CD4-positive, alpha-beta T cell (primary cell): Measurements from ENCODE around the gene ZEB2. TPM values are rescaled to one million over a fixed set of nuclear protein-coding genes. Genes with fewer than 3 reads are reported as not detected.

Experiments used
- ATAC-seq: fragments of 200-7000 bp; cut with Tn5 transposase; one replicate; pipeline ENCODE4 v1.10.0; 2022; ENCODE audit warnings: mild to moderate bottlenecking; ENCODE audit not compliant: poor library complexity
- CTCF ChIA-PET: fragments of 350-600 bp; sonication (Branson Sonifier 250); formaldehyde crosslinking; loops from one replicate; lab custom pipeline; 2021; ENCODE audit warnings: antibody characterized with exemption, inconsistent platforms; lab: Charles Lee
- POLR2A ChIA-PET: fragments of 350-600 bp; sonication (Branson Sonifier 250); formaldehyde crosslinking; loops from one replicate; lab custom pipeline; 2021; ENCODE audit warnings: antibody characterized with exemption, inconsistent platforms; lab: Charles Lee
- DNase-seq, 14 experiments: peaks; one replicate each; pipeline ENCODE4 v3.0.0-alpha.2; 2013 to 2020; ENCODE audit warnings: mixed read lengths in 2 of 14
- H3K27ac ChIP-seq, 2 donors: one replicate each; pipeline versions ENCODE4 v1.5.1 to v1.7.0; 2013; ENCODE audit warnings: low read length in 2 of 2, low read depth in 1 of 2, mild to moderate bottlenecking in 1 of 2
- H3K27me3 ChIP-seq, 2 experiments: 1 replicate in 1 of 2; 2 replicates in 1 of 2; pipeline versions ENCODE4 v1.6.1 to v1.7.0; 2013; ENCODE audit warnings: low read length in 2 of 2, control low read depth in 1 of 2, mild to moderate bottlenecking in 1 of 2, moderate library complexity in 1 of 2; ENCODE audit not compliant: insufficient read depth in 2 of 2, control insufficient read depth in 1 of 2
- H3K36me3 ChIP-seq: one replicate; pipeline ENCODE4 v1.6.1; 2013; ENCODE audit warnings: low read length, control low read depth; ENCODE audit not compliant: insufficient read depth
- H3K4me1 ChIP-seq: one replicate; pipeline ENCODE4 v1.6.1; 2013; ENCODE audit warnings: low read length, control low read depth; ENCODE audit not compliant: insufficient read depth
- H3K4me3 ChIP-seq: one replicate; pipeline ENCODE4 v1.5.1; 2013; ENCODE audit warnings: mild to moderate bottlenecking, low read length, moderate library complexity
- H3K9me3 ChIP-seq, 2 experiments: 1 replicate in 1 of 2; 2 replicates in 1 of 2; pipeline versions ENCODE4 v1.6.1 to v1.7.0; 2013; ENCODE audit warnings: low read length in 2 of 2, mild to moderate bottlenecking in 2 of 2, control low read depth in 1 of 2, moderate library complexity in 1 of 2; ENCODE audit not compliant: control insufficient read depth in 1 of 2, insufficient read depth in 1 of 2
- H3K27ac Mint-ChIP-seq: one replicate; pipeline ENCODE4 v1.8.0; 2020; ENCODE audit warnings: mixed read lengths
- H3K27me3 Mint-ChIP-seq: one replicate; pipeline ENCODE4 v1.8.0; 2021; ENCODE audit warnings: mixed read lengths
- H3K36me3 Mint-ChIP-seq: one replicate; pipeline ENCODE4 v1.8.0; 2021; ENCODE audit warnings: low read depth, mixed read lengths
- H3K4me1 Mint-ChIP-seq: one replicate; pipeline ENCODE4 v1.8.0; 2021; ENCODE audit warnings: low read depth, mixed read lengths
- H3K4me3 Mint-ChIP-seq: one replicate; pipeline ENCODE4 v1.8.0; 2020; ENCODE audit warnings: mild to moderate bottlenecking, mixed read lengths
- H3K9me3 Mint-ChIP-seq: one replicate; pipeline ENCODE4 v1.8.0; 2020; ENCODE audit warnings: mixed read lengths
- intact Hi-C, 2 experiments: fragments of 100-400 bp; cut with DNase I in 1 of 2; cut with micrococcal nuclease in 1 of 2; formaldehyde crosslinking; loops; one replicate each; pipeline versions ENCODE4 v1.15.1 to v1.9.0; 2023 to 2025; cut with DNase I, micrococcal nuclease
- total RNA-seq, 174 experiments: library from RNA in 2 of 174; stranded (reverse) in 2 of 174; gene quantifications; one replicate each; pipeline ENCODE4 v1.2.3 and lab custom pipeline; 2021 to 2026
- TF ChIP-seq, protein P1 (sequence below): fragments of 200-600 bp; IDR thresholded peaks from one replicate; pipeline ENCODE4 v1.8.0; 2022; ENCODE audit warnings: antibody characterized with exemption, mild to moderate bottlenecking

Gene ZEB2
- total RNA-seq, 2 experiments from 2014 or later: 12.3 to 13.4 TPM

DNA sequence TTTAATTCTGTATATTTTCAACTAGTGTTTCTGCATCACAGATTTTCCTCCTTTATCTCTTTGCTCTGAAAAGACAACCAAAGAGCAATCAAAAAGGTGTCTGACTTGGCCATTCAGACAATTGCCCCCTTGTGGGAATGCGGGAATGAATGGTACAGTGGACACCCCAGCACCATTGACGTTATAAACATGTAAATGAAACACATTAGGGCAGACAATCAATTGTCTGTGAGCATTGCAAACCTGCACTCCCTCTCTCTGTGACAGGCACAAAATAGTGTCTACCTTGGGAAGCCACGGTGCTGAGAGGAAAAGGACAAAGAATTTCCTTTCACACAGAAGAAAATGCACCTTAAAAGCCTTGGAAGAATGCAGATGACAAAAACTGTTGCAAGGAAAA is 8.0 kb downstream of the ZEB2 start:
- POLR2A ChIA-PET: no interaction called here
- no peak for ATAC-seq
- Histone ChIP-seq H3K27ac (no peak overlapping the region), H3K9me3 (no peaks in the 10 kb centered on the region), H3K4me3 (no peak overlapping the region), H3K27me3 (peaks cover 17 to 41% of the 10 kb centered on the region in 2 experiments), H3K4me1 (peaks cover 15% of the 10 kb centered on the region), H3K36me3 (no peaks in the 10 kb centered on the region)
- Mint-ChIP-seq H3K36me3 (peaks cover under 1% of the 10 kb centered on the region), H3K9me3 (no peaks in the 10 kb centered on the region), H3K4me1 (peaks cover 6% of the 10 kb centered on the region), H3K27ac (no peak overlapping the region), H3K4me3 (no peak overlapping the region), H3K27me3 (peaks cover 72% of the 10 kb centered on the region)
- CTCF ChIA-PET: no interaction called here
- no peak for DNase-seq
- intact Hi-C loops: loop anchor here (10.0 kb wide), 2 partner anchors 177 to 327 kb away; a partner anchor contains a TSS
- TF ChIP-seq, protein P1, sequence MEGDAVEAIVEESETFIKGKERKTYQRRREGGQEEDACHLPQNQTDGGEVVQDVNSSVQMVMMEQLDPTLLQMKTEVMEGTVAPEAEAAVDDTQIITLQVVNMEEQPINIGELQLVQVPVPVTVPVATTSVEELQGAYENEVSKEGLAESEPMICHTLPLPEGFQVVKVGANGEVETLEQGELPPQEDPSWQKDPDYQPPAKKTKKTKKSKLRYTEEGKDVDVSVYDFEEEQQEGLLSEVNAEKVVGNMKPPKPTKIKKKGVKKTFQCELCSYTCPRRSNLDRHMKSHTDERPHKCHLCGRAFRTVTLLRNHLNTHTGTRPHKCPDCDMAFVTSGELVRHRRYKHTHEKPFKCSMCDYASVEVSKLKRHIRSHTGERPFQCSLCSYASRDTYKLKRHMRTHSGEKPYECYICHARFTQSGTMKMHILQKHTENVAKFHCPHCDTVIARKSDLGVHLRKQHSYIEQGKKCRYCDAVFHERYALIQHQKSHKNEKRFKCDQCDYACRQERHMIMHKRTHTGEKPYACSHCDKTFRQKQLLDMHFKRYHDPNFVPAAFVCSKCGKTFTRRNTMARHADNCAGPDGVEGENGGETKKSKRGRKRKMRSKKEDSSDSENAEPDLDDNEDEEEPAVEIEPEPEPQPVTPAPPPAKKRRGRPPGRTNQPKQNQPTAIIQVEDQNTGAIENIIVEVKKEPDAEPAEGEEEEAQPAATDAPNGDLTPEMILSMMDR: no peak

DNA sequence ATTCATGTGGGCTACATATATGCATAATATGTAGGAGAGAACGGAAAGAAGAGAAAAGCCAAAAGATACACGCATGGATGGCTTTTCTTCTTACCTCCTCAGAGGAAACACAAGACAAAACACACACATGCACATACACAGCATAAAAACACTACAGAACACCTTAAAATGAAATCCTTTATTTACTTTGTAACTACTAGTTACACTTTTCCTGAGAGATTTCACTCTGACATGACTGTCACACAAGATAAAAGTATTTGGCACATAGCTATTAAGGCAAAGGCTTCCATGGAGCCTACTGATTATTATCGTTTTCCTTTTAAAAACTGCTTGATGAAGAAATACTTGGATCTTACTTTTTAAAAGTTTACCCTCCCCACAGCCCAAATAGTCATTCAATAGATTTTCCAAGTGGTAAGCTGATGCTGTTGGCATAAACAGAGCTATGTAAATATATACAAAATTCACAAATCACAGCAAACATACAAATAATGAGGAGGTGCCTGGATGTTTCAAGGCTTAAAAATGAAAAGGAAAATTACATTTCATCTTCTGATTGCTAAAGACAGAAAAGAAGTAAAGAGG is 8.6 kb downstream of the ZEB2 start:
- no peaks in the 10 kb centered on the region for H3K9me3 ChIP-seq
- H3K4me3 Mint-ChIP-seq: peak overlapping the region; percentile 64
- no peaks in the 10 kb centered on the region for H3K36me3 Mint-ChIP-seq
- no peak overlapping the region for H3K27ac ChIP-seq
- peak overlapping the region; percentile 32 for H3K4me3 ChIP-seq
- H3K9me3 Mint-ChIP-seq: no peaks in the 10 kb centered on the region
- intact Hi-C loops: loop anchor here (10.0 kb wide), 2 partner anchors 177 to 327 kb away; a partner anchor contains a TSS
- H3K36me3 ChIP-seq: no peaks in the 10 kb centered on the region
- H3K27me3 Mint-ChIP-seq: peaks cover 72% of the 10 kb centered on the region
- CTCF ChIA-PET: interaction anchor here (0.8 kb wide), 1 partner anchor 20 kb away, joined by 3 read pairs; no protein-coding TSS in a partner anchor
- ATAC-seq (no peak), DNase-seq (no peak)
- H3K27ac Mint-ChIP-seq: peak overlapping the region; percentile 65
- TF ChIP-seq, protein P1: no peak
- peaks cover 17 to 38% of the 10 kb centered on the region in 2 experiments for H3K27me3 ChIP-seq
- POLR2A ChIA-PET: no interaction called here
- H3K4me1 Mint-ChIP-seq: peaks cover 6% of the 10 kb centered on the region
- peaks cover 13% of the 10 kb centered on the region for H3K4me1 ChIP-seq

DNA sequence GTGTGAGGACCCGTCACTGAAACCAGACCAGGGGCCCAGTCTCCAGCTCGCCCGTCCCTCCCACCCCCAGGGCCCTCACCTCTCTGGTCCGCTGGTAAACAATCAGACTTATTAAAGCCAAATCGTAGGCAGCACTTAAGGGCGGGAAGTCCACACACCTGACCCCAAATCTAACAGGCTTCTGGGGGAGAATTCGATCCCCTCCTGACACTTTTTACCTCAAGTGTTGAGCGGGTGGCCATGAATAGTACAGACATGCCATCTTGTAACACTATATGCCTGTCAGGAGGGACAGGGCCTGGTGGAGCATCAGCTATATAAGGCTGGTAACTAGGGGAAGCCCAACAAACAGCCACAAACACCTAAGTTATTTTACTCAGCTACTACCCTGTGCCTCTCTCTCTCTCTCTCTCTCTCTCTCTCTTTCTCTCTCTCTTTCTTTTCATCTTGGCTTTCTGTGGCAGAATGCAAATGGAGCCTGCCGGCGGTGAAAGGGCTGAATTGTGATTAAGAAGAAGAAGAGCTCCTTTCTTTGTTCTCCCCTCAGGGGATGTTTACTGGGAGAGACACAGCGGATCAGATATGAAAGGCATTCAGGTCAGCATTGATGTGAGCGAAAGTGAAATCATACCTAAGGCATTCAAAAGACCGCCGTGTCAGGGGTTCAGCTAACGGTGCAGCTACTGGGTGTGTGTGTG is 9.5 kb downstream of the ZEB2 start:
- ChIA-PET POLR2A (no interaction called here), CTCF (interaction anchor here (0.8 kb wide), 1 partner anchor 21 kb away, joined by 3 read pairs; no protein-coding TSS in a partner anchor)
- peak overlapping the region; percentile 32 for H3K4me3 ChIP-seq
- H3K36me3 Mint-ChIP-seq: no peaks in the 10 kb centered on the region
- peaks cover 13 to 31% of the 10 kb centered on the region in 2 experiments for H3K27me3 ChIP-seq
- TF ChIP-seq, protein P1: no peak
- peaks cover 5% of the 10 kb centered on the region for H3K4me1 ChIP-seq
- no peak overlapping the region for H3K27ac ChIP-seq
- intact Hi-C loops: loop anchor here (10.0 kb wide), 2 partner anchors 176 to 326 kb away; a partner anchor contains a TSS
- DNase-seq (peak in 3 of 14 experiments; percentile 70 to 78 (median 75)), ATAC-seq (peak; percentile 68)
- H3K9me3 ChIP-seq: no peaks in the 10 kb centered on the region
- peaks cover 3% of the 10 kb centered on the region for H3K4me1 Mint-ChIP-seq
- H3K27me3 Mint-ChIP-seq: peaks cover 68% of the 10 kb centered on the region
- H3K36me3 ChIP-seq: no peaks in the 10 kb centered on the region
- peak overlapping the region; percentile 65 for H3K27ac Mint-ChIP-seq
- H3K9me3 Mint-ChIP-seq: no peaks in the 10 kb centered on the region
- peak overlapping the region; percentile 64 for H3K4me3 Mint-ChIP-seq
